Left renal pelvis (tissue), 4 donors: ENCODE measurements around the gene IFITM10. TPM values are rescaled to one million over a fixed set of nuclear protein-coding genes. Genes with fewer than 3 reads are reported as not detected.

Source experiments
- DNase-seq, 4 donors: peaks; one replicate each; pipeline ENCODE4 v3.0.0-alpha.2; 2013; ENCODE audit warnings: low read depth in 4 of 4, low spot score in 3 of 4
- polyA plus RNA-seq, 4 donors: library from polyadenylated mRNA; unstranded; fragments of 120-200 nt; gene quantifications; one replicate each; pipeline ENCODE4 v1.2.1, GENCODE V29; 2013; ENCODE audit not compliant: insufficient read length in 4 of 4

IFITM10 gene
- polyA plus RNA-seq, 4 donors = 0.11 to 0.47 (median 0.22) TPM

- no peak for DNase-seq
These were observed 23.2 kb downstream of the IFITM10 start for GRCh38 chr11:1727096-1727690.

DNA sequence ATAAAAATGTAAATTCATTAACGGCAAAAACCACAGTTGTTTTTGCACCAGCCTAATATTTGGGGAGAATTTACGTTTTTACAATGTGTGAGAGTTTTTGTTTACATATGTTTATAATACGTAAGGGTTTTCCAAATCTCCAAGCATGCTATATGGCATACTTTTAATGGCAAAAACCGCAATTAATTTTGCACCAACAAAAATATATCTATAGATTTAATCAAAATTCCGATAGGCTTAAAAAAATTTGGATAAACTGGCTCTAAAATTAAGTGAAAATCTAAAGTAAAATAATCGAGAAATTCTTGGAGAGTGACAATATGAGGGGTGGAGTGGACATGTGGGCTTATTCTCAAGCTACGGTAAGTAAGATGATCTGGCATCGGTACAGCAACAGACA is 30.6 kb downstream of the IFITM10 start:
- DNase-seq = no peak

GRCh38 chr11:1718326-1718725 is 32.1 kb downstream of the IFITM10 start:
- no peak for DNase-seq

DNA sequence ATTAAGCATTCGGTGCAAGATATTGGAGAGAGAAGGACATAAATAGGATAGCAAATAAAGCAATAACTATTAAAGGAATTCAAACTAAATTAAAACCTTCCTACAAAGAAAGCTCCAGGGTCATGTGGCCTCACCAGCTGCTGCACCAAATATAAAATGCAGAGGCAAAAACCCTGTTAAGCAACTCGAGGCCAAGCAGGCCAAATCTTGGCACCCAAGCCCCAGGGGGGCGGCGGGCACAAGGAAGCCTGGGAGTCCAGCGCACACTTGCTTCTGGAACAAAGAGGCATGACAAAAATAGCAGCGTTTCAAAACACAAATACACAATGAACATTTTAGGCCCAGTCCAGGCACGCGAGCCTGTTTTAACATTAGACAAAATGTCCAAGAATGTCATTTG is 32.6 kb downstream of the IFITM10 start:
- no peak for DNase-seq

- DNase-seq = no peak
These were observed 35.2 kb downstream of the IFITM10 start for GRCh38 chr11:1714908-1715885.

- DNase-seq = no peak
These were observed 41.7 kb downstream of the IFITM10 start for GRCh38 chr11:1708716-1709115.

DNA sequence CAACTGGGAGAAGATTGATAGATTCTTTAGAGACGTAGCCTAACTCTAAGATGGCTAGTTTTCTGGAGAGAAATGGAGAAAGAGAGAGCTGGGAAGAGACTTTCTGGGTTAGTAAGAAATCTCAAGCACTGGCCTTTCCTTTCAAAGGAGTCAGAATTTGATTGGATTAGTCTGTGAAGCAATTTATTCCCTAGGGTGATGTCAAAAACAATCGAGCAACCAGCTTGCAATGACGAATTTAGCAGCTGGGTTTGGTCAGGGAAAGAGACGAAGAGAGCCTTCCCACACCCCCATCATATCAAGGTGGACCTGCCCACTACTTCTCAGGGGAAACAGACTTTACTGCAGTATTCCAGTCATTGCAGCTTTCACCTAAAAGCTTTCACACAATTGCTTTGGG is 42.6 kb downstream of the IFITM10 start:
- DNase-seq = no peak

- DNase-seq = no peak
These were observed 43.6 kb downstream of the IFITM10 start for GRCh38 chr11:1706634-1707400.

- no peak for DNase-seq
These were observed 45.0 kb downstream of the IFITM10 start for GRCh38 chr11:1705126-1706052.

- no peak for DNase-seq
These were observed 47.2 kb downstream of the IFITM10 start for GRCh38 chr11:1703146-1703545.

- DNase-seq = no peak
These were observed 47.9 kb downstream of the IFITM10 start for GRCh38 chr11:1702506-1702905.

DNA sequence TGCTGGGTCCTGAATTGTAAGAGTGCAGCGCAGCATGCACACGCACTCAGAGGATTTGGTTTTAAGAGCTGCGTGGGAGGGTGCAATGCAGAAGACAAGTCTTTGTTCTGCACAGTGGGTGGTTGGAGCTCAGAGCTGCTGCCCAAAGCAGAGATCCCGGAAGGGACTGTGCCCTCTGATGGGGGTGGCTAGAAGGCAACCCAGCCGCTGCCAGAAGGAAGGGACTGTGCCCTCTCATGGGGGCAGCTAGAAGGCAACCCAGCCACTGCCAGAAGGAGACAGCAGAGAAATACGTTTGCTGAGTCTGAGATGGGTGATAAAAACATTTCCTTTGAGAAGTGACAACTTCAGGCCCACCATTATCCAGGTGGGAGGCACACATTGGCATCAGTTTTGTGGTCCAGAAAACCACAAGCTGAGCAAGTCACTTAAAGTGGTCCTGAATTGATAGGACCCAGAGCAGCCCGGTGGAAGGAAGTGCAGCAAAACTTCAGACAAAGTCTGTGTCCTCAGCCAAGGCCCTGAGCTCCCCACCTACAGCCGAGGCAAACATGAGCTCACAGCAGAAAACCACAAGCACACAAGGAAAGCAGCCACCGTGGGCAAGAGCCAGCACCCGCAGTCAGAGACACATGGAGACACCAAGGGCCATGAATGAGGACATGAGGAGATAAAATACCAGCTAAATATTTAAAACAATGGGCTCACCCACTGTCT is 49.1 kb downstream of the IFITM10 start:
- DNase-seq = no peak

GRCh38 chr11:1699771-1700170 is 50.6 kb downstream of the IFITM10 start:
- DNase-seq = no peak

DNA sequence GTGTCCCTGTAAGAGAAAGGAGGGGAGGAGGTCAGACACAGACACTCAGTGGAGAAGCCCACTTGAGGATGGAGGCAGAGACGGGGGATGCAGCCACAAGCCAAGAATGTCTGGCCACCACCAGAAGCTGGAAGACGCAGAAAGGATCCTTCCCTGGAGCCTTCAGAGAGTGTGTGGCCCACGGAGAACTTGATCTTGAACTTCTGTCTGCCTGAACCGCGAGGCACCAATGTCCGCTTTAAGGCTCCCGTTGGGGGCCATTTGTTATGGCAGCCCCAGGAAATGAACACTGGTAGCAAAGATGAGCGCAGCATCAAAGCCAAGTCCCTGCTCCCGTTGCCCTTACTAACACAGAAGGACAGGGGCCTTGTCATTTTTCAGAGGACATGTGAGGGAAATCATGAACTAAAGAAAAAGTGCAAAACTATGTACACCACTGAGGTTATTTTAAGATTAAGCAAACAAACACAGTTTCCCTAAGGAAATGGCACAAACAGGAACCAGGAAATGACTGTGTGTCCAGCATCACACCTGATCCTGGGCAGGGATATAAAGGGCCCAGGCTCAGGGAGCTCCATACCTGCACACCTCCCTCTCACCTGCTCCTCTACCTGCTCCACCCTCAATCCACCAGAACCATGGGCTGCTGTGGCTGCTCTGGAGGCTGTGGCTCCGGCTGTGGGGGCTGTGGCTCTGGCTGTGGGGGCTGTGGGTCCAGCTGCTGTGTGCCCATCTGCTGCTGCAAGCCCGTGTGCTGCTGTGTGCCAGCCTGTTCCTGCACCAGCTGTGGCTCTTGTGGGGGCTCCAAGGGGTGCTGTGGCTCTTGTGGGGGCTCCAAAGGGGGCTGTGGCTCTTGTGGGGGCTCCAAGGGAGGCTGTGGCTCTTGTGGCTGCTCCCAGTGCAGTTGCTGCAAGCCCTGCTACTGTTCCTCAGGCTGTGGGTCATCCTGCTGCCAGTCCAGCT is 53.5 kb downstream of the IFITM10 start, which contains the start of gene KRTAP5-6:
Gene KRTAP5-6 (plus strand): TSS at position 588 of the 963 bp plus-strand sequence. CDS start 51 bp downstream, at position 639.
- no peak for DNase-seq

DNA sequence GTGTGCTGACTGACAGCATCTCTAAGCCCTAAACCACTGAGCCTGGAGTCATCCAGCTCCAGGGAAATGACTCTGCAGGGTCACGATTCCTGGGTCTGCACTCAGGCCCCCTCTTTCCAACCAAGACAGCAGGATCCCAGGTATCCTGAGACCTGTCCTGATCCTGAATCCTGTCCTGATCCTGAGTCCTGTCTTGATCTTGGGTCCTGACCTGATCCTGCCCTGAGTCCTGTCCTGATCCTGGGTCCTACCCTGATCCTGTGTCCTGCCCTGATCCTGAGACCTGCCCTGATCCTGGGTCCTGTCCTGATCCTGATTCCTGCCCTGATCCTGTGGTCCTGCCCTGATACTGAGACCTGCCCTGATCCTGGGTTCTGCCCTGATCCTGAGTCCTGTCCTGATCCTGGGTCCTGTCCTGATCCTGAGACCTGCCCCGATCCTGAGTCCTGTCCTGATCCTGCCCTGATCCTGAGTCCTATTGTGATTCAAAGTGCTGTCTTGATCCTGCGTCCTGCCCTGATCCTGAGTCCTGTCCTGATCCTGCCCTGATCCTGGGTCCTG is 54.8 kb downstream of the IFITM10 start:
- no peak for DNase-seq

DNA sequence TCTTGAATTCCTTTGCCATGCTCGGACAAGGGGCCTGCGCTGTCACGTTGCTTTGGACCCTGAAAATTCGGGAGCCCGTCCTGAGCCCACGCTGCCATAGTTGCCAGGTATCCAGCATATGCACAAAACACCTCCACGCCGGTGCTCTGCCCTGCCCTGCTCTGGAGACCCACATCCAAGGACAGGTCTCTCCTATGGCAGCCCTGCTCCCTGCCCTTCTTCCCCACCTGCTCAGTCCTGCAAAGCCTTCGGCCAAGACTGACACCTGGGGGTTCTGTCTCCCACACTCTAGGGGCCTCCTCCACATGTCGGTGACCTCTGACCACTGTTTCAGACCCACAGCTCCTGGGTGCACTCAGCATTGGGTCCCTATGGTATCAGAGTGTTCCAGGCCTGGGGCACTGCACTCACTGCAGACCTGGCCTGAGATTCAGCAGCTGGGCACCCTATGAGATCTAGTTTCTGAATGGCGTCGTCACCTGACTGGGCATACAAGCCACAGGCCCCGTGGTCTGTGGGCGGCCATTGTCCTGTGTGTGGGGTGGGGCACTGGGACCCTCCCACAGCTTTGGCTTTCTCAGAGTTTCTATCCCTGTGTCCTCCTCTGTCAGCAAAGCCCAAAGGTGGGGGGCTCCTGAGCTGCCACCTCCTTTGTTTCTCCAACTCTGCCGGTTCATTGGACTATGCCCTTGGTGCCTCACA is 55.4 kb downstream of the IFITM10 start:
- no peak for DNase-seq
